Nephron progenitor cell (in vitro differentiated cells): ENCODE data around the gene NPEPL1.

Experiments used
- DNase-seq: peaks from one replicate; pipeline ENCODE4 v3.0.0; 2021
- H3K27ac Mint-ChIP-seq: 2 replicates; pipeline ENCODE4 v1.8.0; 2021; ENCODE audit warnings: mild to moderate bottlenecking, moderate library complexity, mixed read lengths
- H3K27me3 Mint-ChIP-seq: 2 replicates; pipeline ENCODE4 v1.8.0; 2021; ENCODE audit warnings: mild to moderate bottlenecking, low read depth, mixed read lengths; ENCODE audit not compliant: poor library complexity
- H3K36me3 Mint-ChIP-seq: 2 replicates; pipeline ENCODE4 v1.8.0; 2021; ENCODE audit warnings: low read depth, mixed read lengths
- H3K4me1 Mint-ChIP-seq: 2 replicates; pipeline ENCODE4 v1.8.0; 2021; ENCODE audit warnings: mixed read lengths
- H3K4me3 Mint-ChIP-seq: 2 replicates; pipeline ENCODE4 v1.8.0; 2021; ENCODE audit warnings: mild to moderate bottlenecking, moderate library complexity, mixed read lengths
- H3K9me3 Mint-ChIP-seq: 2 replicates; pipeline ENCODE4 v1.8.0; 2021; ENCODE audit warnings: mild to moderate bottlenecking, moderate library complexity, mixed read lengths
- CTCF ChIP-seq: fragments of 200-600 bp; sonication (generic); IDR thresholded peaks from 2 replicates; pipeline ENCODE4 v1.5.0; 2021; ENCODE audit warnings: antibody characterized with exemption

NPEPL1 gene

DNA sequence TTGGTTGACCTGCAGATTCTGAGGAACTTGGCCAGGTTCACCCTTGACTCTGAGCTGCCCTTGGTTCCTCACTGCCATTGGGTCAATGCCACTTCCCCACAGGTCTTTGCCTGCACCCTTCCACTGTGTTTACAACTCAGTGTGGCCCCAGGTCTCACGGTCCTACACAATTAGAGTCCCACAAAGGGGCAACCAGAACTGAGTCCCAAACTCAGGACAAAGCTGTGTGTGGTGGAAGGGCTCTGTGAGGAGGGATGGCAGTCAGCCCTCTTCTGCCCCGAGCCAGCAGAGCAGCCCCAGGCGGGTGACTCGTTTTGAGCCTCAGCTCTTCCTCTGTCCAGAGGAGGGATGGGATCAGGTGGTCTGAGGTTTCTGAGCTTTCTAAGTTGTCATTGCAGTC, 69.5 kb downstream of the NPEPL1 start:
- peaks cover 12% of the 10 kb centered on the region for H3K4me1 Mint-ChIP-seq
- H3K4me3 Mint-ChIP-seq = no peak overlapping the region
- TF ChIP-seq CTCF = no peak
- peaks cover 12% of the 10 kb centered on the region for H3K27me3 Mint-ChIP-seq
- no peaks in the 10 kb centered on the region for H3K36me3 Mint-ChIP-seq
- DNase-seq = no peak
- no peak overlapping the region for H3K27ac Mint-ChIP-seq
- H3K9me3 Mint-ChIP-seq = peaks cover 32% of the 10 kb centered on the region

DNA sequence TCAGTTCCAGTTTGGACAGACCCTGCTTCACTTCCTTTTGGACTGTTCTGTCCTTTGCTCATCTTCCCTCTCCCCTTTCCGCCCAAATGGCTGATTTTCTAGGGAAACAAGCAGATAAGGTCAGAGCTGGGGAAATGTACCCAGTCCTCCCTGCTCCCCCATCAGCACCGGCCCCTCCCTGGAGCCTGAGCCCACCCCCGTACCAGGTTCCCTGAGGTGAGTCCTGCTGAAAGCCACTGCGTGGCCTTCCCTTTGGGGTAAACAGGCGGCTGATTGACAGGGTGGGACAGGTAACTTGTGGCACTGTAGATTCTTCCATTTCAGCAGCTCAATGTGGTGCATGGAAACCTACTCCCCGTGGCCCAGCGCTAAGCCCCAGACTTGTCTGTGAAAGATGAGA, 70.5 kb downstream of the NPEPL1 start:
- no peak overlapping the region for H3K27ac Mint-ChIP-seq
- no peak for DNase-seq
- no peak overlapping the region for H3K4me3 Mint-ChIP-seq
- peaks cover 32% of the 10 kb centered on the region for H3K9me3 Mint-ChIP-seq
- peaks cover 17% of the 10 kb centered on the region for H3K27me3 Mint-ChIP-seq
- no peaks in the 10 kb centered on the region for H3K36me3 Mint-ChIP-seq
- TF ChIP-seq CTCF = no peak
- H3K4me1 Mint-ChIP-seq = peaks cover 12% of the 10 kb centered on the region
